GM12872 (cell line): Measurements from ENCODE around the gene CDH13.

Experiments used
- CTCF ChIP-seq: IDR thresholded peaks from 3 replicates; pipeline ENCODE4 v1.5.1; 2011; ENCODE audit warnings: low read depth, mild to moderate bottlenecking, low read length, moderate library complexity; ENCODE audit not compliant: insufficient read depth

Gene CDH13

GRCh38 chr16:83023011-83023410 is 396.2 kb downstream of the CDH13 start:
- TF ChIP-seq CTCF = no peak

DNA sequence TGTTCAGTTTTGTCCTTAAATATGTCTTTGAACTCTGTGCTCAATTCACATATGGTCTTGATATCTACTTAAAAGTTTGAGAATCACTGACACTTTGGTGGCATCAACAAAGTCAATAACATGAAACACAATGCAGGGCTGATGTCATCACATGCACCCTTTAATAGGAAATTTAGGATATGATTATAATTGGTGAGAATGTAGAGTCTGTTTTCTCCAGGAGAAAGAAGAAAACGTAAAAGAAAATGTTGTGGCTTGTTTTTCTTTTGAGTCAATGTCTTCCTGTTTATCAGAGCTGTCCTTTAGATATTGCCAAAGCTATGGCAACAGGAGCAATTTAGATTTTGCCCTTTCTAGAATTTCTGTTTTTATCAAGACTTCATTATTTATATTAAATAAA is 396.9 kb downstream of the CDH13 start:
- TF ChIP-seq CTCF = no peak

- no peak for TF ChIP-seq CTCF
These were observed 401.2 kb downstream of the CDH13 start for GRCh38 chr16:83027973-83028372.

DNA sequence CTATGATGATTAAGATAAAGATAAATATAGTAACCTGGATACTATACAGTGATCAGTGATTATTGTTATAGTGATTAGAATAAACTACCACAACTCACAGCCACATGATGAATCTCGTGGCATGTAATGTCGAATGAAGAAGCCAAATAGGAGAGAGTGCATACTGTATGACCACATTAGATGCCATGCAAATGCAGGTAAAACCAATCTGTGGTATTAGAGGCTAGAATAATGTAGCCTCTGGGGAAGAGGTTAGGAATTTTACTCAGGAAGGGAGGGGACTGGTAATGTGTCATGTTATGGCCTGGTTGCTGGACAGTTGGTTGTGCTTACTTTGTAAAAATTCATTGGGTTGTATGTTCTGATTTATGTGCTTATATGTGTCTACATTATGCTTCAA is 402.7 kb downstream of the CDH13 start:
- no peak for TF ChIP-seq CTCF

DNA sequence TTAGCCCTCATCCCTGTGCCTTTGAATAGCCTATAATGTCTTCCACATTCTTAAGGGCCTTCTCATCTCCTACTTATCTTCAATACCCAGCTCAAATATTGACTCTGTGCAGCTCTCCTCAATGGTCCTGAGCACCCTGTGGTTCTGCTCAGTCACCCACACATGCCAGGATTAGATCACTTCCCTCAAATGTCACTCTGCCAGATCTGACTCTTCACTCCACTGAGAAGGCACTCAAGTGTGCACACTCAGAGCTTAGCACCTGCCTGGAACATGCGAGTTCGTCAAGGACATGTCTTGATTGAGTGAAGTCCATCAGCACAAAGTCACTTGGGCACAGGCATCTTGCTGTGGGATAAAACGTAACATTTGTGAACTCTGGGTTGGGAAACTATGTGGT is 404.8 kb downstream of the CDH13 start:
- TF ChIP-seq CTCF = no peak

- no peak for TF ChIP-seq CTCF
These were observed 410.3 kb downstream of the CDH13 start for GRCh38 chr16:83037102-83037501.

- no peak for TF ChIP-seq CTCF
These were observed 411.1 kb downstream of the CDH13 start for GRCh38 chr16:83037884-83038283.

DNA sequence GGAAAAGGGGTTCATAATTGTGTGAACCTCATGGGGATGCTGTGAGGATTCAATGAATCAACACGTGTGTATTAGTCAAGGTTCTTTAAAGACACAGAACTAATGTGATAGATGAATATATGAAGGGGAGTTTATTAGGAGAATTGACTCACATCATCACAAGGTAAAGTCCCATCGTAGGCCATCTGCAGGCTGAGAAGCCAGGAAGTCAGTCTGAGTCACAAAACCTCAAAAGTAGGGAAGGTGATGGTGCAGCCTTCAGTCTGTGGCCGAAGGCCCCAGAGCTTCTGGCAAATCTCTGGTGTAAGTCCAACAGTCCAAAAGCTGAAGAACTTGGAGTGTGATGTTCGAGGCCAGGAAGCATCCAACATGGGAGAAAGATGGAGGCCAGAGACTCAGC is 413.4 kb downstream of the CDH13 start:
- TF ChIP-seq CTCF = no peak
